ENCODE measurements around the gene DNAH9.

DNAH9 gene

GRCh38 chr17:11768106-11768505, 169.8 kb downstream of the DNAH9 start:
- CTCF ChIA-PET: no interaction called here
- no peak for TF ChIP-seq CTCF (IDR thresholded peaks at IDR 0.05; ENCODE audit: insufficient read depth, low read length, missing control alignments)
- H3K4me3 ChIP-seq (ENCODE audit: low read depth, low read length): no peak overlapping the region
- POLR2A ChIA-PET: no interaction called here
- no peak for DNase-seq (ENCODE audit: low read depth, low spot score)

GRCh38 chr17:11768981-11769380, 170.7 kb downstream of the DNAH9 start:
- H3K4me3 ChIP-seq (ENCODE audit: low read depth, low read length): no peak overlapping the region
- TF ChIP-seq CTCF (IDR thresholded peaks at IDR 0.05; ENCODE audit: insufficient read depth, low read length, missing control alignments): no peak
- POLR2A ChIA-PET: no interaction called here
- CTCF ChIA-PET: no interaction called here
- DNase-seq (ENCODE audit: low read depth, low spot score): no peak

- no peak for DNase-seq (ENCODE audit: low read depth, low spot score)
- TF ChIP-seq CTCF (IDR thresholded peaks at IDR 0.05; ENCODE audit: insufficient read depth, low read length, missing control alignments): no peak
- ChIA-PET POLR2A (no interaction called here), CTCF (no interaction called here)
- no peak overlapping the region for H3K4me3 ChIP-seq (ENCODE audit: low read depth, low read length)
Observed at GRCh38 chr17:11772031-11772430, 173.8 kb downstream of the DNAH9 start.

GRCh38 chr17:11779892-11780291, 181.6 kb downstream of the DNAH9 start:
- H3K4me3 ChIP-seq (ENCODE audit: low read depth, low read length): no peak overlapping the region
- DNase-seq (ENCODE audit: low read depth, low spot score): no peak
- ChIA-PET POLR2A (no interaction called here), CTCF (no interaction called here)
- no peak for TF ChIP-seq CTCF (IDR thresholded peaks at IDR 0.05; ENCODE audit: insufficient read depth, low read length, missing control alignments)

- TF ChIP-seq CTCF (IDR thresholded peaks at IDR 0.05; ENCODE audit: insufficient read depth, low read length, missing control alignments): no peak
- H3K4me3 ChIP-seq (ENCODE audit: low read depth, low read length): no peak overlapping the region
- CTCF ChIA-PET: no interaction called here
- POLR2A ChIA-PET: no interaction called here
- DNase-seq (ENCODE audit: low read depth, low spot score): no peak
Observed at GRCh38 chr17:11780621-11781020, 182.4 kb downstream of the DNAH9 start.

- H3K4me3 ChIP-seq (ENCODE audit: low read depth, low read length): no peak overlapping the region
- no peak for DNase-seq (ENCODE audit: low read depth, low spot score)
- CTCF ChIA-PET: no interaction called here
- POLR2A ChIA-PET: no interaction called here
- no peak for TF ChIP-seq CTCF (IDR thresholded peaks at IDR 0.05; ENCODE audit: insufficient read depth, low read length, missing control alignments)
Observed at GRCh38 chr17:11786711-11787438, 188.6 kb downstream of the DNAH9 start.
